Astrocyte of the spinal cord (primary cell): ENCODE measurements around the gene TERB1.

ENCODE experiments used
- DNase-seq: peaks from one replicate; pipeline ENCODE4 v3.0.0; 2011; ENCODE audit warnings: low read depth, low spot score
- H3K4me3 ChIP-seq: 2 replicates; pipeline ENCODE4 v1.5.1; 2011; ENCODE audit warnings: low read depth, mild to moderate bottlenecking, low read length, moderate library complexity
- CTCF ChIP-seq: IDR thresholded peaks from 2 replicates; pipeline ENCODE4 v1.5.1; 2012; ENCODE audit warnings: low read depth, mild to moderate bottlenecking, low read length, inconsistent platforms
- in situ Hi-C: cut with HindIII; loops from 2 replicates; pipeline ENCODE4 v1.10.0; 2017; ENCODE audit warnings: low sequenced_read_pairs

TERB1 gene

GRCh38 chr16:66846831-66847230 lies 45.4 kb upstream of the TERB1 start:
- no peak for DNase-seq
- H3K4me3 ChIP-seq = no peak overlapping the region
- in situ Hi-C loops = no loop called here
- no peak for TF ChIP-seq CTCF

- in situ Hi-C loops = no loop called here
- H3K4me3 ChIP-seq = no peak overlapping the region
- DNase-seq = no peak
- no peak for TF ChIP-seq CTCF
These were observed 44.9 kb upstream of the TERB1 start for GRCh38 chr16:66846266-66846665.

GRCh38 chr16:66845791-66846221 lies 44.4 kb upstream of the TERB1 start:
- in situ Hi-C loops = no loop called here
- H3K4me3 ChIP-seq = no peak overlapping the region
- TF ChIP-seq CTCF = no peak
- DNase-seq = no peak

- in situ Hi-C loops = no loop called here
- no peak for DNase-seq
- no peak overlapping the region for H3K4me3 ChIP-seq
- no peak for TF ChIP-seq CTCF
These were observed 43.7 kb upstream of the TERB1 start for GRCh38 chr16:66845080-66845410.

- in situ Hi-C loops = no loop called here
- H3K4me3 ChIP-seq = peak within 1 kb of the TSS; percentile 13
- no peak for DNase-seq
- no peak for TF ChIP-seq CTCF
These were observed 43.1 kb upstream of the TERB1 start, which contains the start of gene CA7 for GRCh38 chr16:66844342-66845079. TSS of gene CA7 (plus strand) at chr16:66844414. CDS start at chr16:66844488, 74 bp downstream.

- H3K4me3 ChIP-seq = no peak overlapping the region
- no peak for DNase-seq
- in situ Hi-C loops = no loop called here
- TF ChIP-seq CTCF = no peak
These were observed 42.6 kb upstream of the TERB1 start for GRCh38 chr16:66844009-66844341.
